K562 (cell line): Measurements from ENCODE around the gene MTG2.

Source experiments
- CBX5 ChIP-seq: IDR thresholded peaks from 2 replicates; pipeline ENCODE4 v1.6.1; 2014; ENCODE audit warnings: low read depth, borderline replicate concordance
- CREM ChIP-seq: IDR thresholded peaks from 2 replicates; pipeline ENCODE4 v1.6.1; 2014; ENCODE audit warnings: antibody characterized with exemption, low read depth
- HDAC2 ChIP-seq: fragments of 450-650 bp; IDR thresholded peaks from 2 replicates; pipeline ENCODE4 v1.6.1; 2016; ENCODE audit warnings: mild to moderate bottlenecking
- PHF8 ChIP-seq: fragments of 200-600 bp; sonication (generic); IDR thresholded peaks from 2 replicates; pipeline ENCODE4 v1.6.1; 2012; ENCODE audit warnings: mixed run types, mild to moderate bottlenecking, inconsistent platforms, low read length, moderate library complexity, borderline replicate concordance
- POLR2AphosphoS5 ChIP-seq: IDR thresholded peaks from 2 replicates; pipeline ENCODE4 v1.6.1; 2011; ENCODE audit warnings: mild to moderate bottlenecking, low read depth, low read length, moderate library complexity; ENCODE audit not compliant: control insufficient read depth, insufficient read depth
- RAD51 ChIP-seq: fragments of 450-650 bp; IDR thresholded peaks from 2 replicates; pipeline ENCODE4 v1.7.1; 2016; ENCODE audit warnings: low read depth, mild to moderate bottlenecking, borderline replicate concordance
- SMAD3 ChIP-seq: fragments of 450-650 bp; formaldehyde crosslinking; conservative IDR thresholded peaks from 2 replicates; pipeline ENCODE4 v1.4.0; 2020; ENCODE audit warnings: mild to moderate bottlenecking
- SMC3 ChIP-seq: conservative IDR thresholded peaks from 2 replicates; pipeline ENCODE4 v1.6.1; 2011; ENCODE audit warnings: low read depth, low read length, improper control_type of control experiment; ENCODE audit not compliant: insufficient read depth
- ZFP36 ChIP-seq: fragments of 150-350 bp; IDR thresholded peaks from 2 replicates; pipeline ENCODE4 v1.6.1; 2018; ENCODE audit warnings: low read length, low read depth; ENCODE audit not compliant: partially characterized antibody
- ZNF696 ChIP-seq: fragments of 250-450 bp; sonication (Bioruptor Pico); conservative IDR thresholded peaks from 2 replicates; pipeline ENCODE4 v1.4.0; 2020; ENCODE audit warnings: mild to moderate bottlenecking, moderate library complexity
- TF ChIP-seq, protein P1 (sequence below): fragments of 450-650 bp; IDR thresholded peaks from 2 replicates; pipeline ENCODE4 v1.6.1; 2016; ENCODE audit warnings: antibody characterized with exemption
- TF ChIP-seq, protein P2 (sequence below): fragments of 450-650 bp; formaldehyde crosslinking; IDR thresholded peaks from 2 replicates; pipeline ENCODE4 v1.4.0; 2022; ENCODE audit warnings: missing genetic modification characterization
- TF ChIP-seq, protein P3 (sequence below): fragments of 150-350 bp; IDR thresholded peaks from 2 replicates; pipeline ENCODE4 v1.6.1; 2014; ENCODE audit warnings: low read depth, mild to moderate bottlenecking, low read length, borderline replicate concordance

DNA sequence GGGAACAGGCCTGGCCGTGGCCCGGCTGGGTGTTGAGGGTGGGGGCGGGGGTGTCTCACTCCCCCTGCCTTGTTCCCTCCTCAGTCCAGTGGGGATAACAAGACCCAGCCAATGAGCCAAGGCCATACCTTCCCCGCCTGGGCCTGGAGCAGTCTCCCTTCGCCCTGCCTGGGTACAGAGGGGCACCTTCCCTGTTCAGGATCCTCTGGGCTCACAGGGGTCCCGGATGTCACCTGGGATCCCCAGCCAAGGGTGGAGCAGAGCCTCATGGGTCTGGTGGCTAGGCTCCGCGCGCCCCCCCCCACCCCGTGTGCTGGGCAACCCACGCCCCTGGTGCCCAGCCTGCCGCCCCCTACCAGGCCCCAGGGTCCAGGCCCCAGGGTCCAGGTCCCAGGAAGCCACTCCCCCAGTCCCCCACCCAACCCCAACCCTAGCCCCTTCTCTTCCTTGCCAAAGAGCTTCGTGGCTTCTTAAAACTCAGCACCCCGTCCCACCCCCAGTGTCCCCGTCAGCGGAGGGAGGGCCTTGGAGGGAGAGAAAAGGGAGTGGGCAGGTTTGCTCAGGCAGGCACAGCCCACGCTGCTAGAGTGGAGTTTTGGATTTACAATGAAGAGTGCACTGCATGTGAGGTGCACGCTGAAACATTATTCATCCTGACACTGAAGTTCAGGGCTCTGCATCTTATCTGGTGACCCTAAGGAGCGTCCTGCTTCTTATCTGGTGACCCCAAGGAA lies 25.4 kb downstream of the MTG2 start:
- TF ChIP-seq SMC3 = no peak
- TF ChIP-seq CREM = no peak
- TF ChIP-seq RAD51 = no peak
- TF ChIP-seq, protein P1, sequence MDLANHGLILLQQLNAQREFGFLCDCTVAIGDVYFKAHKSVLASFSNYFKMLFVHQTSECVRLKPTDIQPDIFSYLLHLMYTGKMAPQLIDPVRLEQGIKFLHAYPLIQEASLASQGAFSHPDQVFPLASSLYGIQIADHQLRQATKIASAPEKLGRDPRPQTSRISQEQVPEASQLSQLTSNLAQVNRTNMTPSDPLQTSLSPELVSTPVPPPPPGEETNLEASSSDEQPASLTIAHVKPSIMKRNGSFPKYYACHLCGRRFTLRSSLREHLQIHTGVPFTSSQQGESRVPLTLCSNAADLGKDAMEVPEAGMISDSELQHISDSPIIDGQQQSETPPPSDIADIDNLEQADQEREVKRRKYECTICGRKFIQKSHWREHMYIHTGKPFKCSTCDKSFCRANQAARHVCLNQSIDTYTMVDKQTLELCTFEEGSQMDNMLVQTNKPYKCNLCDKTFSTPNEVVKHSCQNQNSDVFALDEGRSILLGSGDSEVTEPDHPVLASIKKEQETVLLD = no peak
- TF ChIP-seq, protein P2, sequence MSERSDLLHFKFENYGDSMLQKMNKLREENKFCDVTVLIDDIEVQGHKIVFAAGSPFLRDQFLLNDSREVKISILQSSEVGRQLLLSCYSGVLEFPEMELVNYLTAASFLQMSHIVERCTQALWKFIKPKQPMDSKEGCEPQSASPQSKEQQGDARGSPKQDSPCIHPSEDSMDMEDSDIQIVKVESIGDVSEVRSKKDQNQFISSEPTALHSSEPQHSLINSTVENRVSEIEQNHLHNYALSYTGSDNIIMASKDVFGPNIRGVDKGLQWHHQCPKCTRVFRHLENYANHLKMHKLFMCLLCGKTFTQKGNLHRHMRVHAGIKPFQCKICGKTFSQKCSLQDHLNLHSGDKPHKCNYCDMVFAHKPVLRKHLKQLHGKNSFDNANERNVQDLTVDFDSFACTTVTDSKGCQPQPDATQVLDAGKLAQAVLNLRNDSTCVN (CRISPR knock-in tag) = no peak
- no peak for TF ChIP-seq HDAC2
- TF ChIP-seq POLR2AphosphoS5 = no peak
- TF ChIP-seq PHF8 = no peak
- TF ChIP-seq CBX5 = no peak
- TF ChIP-seq, protein P3, sequence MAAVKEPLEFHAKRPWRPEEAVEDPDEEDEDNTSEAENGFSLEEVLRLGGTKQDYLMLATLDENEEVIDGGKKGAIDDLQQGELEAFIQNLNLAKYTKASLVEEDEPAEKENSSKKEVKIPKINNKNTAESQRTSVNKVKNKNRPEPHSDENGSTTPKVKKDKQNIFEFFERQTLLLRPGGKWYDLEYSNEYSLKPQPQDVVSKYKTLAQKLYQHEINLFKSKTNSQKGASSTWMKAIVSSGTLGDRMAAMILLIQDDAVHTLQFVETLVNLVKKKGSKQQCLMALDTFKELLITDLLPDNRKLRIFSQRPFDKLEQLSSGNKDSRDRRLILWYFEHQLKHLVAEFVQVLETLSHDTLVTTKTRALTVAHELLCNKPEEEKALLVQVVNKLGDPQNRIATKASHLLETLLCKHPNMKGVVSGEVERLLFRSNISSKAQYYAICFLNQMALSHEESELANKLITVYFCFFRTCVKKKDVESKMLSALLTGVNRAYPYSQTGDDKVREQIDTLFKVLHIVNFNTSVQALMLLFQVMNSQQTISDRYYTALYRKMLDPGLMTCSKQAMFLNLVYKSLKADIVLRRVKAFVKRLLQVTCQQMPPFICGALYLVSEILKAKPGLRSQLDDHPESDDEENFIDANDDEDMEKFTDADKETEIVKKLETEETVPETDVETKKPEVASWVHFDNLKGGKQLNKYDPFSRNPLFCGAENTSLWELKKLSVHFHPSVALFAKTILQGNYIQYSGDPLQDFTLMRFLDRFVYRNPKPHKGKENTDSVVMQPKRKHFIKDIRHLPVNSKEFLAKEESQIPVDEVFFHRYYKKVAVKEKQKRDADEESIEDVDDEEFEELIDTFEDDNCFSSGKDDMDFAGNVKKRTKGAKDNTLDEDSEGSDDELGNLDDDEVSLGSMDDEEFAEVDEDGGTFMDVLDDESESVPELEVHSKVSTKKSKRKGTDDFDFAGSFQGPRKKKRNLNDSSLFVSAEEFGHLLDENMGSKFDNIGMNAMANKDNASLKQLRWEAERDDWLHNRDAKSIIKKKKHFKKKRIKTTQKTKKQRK = no peak
- no peak for TF ChIP-seq ZNF696 (CRISPR knock-in tag)
- TF ChIP-seq ZFP36 = no peak
- TF ChIP-seq SMAD3 (CRISPR knock-in tag) = no peak
